Fibroblast of skin of right quadriceps (primary cell): ENCODE data around the gene CMIP.

Source experiments
- DNase-seq: peaks from one replicate; pipeline ENCODE4 v3.0.0-alpha.2; 2013

Gene CMIP

DNA sequence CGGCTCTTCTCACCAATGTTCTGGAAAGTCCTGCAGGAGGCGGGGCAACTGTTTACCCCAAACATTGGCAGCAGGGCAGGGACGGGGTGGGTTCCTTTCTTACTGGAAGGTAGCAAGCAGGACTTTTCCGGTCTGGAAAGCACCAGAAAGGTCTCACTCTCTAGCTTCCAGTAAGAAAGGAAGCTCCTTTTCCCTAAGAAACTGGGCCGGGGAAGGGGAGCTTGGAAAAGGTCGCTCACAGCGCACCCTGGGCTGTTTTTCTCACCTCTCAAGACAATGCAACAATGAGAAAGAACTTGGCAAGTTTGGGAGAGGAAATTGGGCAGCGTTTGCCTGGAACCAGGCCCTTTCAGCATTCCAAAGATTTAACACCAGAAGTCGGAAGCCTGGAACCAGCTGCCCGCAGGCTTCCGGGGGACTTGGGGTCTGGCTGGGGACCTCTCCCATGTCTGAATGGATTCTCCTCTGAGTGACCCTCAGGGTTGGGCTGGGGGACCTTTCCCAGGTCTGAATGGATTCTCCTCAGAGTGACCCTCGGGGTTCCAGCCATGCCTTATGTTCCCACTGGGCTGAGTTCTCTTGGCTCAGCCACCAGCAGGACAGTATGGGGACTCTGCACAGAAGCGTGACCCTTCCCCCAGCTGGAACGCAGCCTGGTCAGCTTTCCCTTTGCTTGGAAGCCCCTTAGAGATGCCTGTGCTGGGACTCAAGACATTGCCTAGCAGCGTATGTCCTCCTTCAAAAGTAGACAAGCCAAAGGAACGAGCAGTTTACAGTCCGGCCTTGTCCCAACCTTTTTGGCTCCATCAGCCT is 167.9 kb downstream of the CMIP start:
- DNase-seq = no peak

DNA sequence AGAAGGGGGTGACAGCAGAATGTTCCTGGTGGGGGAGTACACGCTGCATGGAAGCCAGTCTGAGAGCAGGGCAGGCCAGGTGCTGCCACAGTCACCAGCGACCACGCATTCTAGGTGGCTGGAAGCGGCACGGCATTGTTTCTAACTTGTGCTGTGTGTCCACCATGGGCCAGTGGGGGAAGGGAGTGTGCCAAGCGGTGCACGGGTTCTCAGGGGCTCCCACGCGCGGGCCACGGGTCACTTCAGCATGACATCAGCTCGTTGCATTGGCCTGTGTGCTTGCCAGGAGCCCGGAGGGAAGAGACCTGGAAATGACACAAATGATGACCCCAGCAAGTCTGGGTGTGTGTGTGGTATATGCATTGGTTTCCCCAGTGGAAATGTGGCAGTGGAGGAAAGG is 169.6 kb downstream of the CMIP start:
- no peak for DNase-seq

DNA sequence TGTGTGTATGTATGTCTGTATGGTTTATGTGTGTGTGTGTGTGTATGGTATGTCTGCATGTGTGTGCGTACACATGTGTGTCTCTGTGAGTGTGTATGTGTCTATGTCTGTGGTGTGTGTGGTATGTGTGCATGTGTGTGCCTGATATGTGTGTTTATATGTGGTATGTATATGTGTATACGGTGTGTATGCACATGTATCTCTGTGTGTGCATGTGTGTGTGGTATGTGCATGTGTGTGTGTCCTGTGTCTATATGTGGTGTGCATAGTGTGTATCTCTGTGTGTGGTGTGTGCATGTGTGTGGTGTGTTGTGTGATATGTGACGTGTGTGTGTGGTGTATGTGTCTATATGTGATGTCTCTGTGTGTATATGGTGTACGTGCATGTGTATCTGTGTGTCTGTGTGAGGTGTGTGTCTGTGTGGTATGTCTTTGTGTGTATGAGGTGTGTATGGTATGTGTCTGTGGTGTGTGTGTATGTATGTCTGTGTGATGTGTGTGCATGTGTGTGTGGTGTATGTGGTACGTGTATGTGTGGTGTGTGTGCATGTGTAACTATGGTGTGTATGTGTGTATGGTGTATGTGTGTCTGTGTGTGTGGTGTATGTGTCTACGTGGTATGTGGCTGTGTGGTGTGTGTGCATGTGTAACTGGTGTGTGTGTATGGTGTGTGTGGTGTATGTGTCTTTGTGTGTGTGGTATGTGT is 170.2 kb downstream of the CMIP start:
- DNase-seq = no peak

DNA sequence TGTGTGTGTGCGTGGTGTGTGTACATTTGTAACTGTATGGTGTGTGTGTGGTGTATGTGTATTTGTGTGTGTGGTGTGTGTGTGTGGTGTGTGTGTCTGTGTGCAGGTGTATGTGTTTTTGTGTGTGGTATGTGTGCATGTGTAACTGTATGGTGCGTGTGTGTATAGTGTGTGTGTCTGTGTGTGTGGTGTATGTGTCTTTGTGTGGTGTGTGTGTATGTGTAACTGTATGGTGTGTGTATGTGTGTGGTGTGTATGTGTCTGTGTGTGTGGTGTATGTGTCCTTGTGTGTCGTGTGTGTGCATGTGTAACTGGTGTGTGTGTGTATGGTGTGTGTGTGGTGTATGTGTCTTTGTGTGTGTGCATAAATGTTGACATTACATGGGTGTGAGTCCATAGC is 170.8 kb downstream of the CMIP start:
- no peak for DNase-seq

DNA sequence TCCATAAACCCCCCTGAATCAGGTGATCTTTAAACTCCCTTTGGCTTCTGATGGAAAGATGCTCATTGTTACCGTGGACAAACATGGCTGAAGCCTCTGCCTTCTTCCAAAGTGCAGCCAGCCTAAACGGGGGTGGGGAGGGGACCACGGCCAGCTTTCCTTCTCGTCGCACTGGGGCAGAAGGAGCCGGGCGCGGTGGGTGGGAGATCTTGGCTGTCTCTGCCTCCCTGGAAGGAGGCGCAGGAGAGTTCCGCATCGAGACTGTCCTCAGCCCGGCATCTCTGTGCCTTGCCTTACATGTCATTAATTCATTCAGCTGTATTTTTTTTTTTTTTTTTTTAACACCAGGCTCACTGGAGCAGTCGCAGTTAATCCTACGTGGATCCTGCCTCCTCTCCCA is 171.2 kb downstream of the CMIP start:
- no peak for DNase-seq

DNA sequence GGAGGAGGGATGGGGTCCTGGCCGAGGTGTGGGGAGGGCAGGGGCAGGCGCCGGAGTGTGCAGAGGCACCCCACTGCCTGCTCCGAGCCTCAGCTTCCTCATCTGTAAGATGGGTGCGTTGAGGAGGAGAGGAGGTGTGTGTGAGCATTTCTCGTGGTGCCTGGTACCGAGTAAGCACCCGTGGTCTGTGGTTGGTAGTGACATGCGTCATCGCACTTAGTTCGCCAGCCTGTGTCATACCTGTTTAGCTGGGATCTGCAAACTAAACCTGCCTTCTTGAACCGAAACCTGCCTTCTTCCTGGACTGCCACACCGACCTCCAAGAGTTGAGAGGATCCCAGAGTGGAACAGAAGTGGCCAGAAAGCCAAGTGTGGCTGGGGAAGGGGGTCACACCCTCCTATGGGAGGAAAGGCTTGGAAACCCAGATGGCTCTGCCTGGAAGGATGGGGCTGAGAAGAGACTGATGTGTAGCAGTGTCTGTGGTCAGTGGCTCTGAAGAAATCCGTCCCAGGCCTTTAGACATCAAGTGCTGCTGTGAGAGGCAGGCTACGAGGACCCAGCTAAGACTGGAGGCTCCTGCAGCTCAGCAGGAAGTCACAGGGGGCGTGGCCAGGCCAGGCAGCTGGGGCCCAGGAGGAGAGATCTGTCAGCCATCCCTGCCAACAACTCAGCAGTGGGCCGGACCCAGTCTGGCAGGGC is 171.9 kb downstream of the CMIP start:
- peak; percentile 43 for DNase-seq

DNA sequence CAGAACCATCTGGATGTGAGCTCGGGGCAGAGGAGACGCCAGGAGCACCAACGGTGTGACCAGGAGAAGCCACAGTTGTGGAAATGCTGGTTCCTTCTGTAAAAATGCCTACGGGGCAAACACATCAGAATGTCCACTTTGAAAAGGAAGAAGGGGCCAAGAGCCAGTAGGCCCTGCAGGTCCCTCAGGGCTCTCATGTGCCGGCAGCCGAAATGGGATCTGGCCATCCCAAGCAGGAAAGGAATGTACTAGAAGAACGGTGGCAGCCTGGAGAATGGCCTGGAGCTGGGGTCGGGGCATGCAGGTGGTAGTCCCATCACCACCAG is 172.4 kb downstream of the CMIP start:
- DNase-seq = no peak

DNA sequence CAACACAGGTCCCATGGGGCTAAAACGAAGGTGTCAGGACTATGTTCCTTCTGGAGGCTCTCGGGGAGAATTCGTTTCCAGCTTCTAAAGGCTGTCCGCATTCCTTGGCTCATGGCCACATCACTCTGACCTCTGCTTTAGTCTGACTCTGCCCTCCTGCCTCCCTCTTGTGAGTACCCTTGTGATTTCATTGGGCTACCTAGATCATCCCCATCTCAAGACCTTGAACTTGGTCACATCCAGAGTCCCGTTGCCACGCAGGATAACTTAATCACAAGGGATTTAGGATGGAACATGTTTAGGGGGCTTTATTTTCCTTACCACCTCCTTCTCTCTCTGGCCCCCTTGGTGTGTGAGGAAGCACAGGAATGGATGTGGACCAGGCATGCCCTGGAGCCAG is 173.6 kb downstream of the CMIP start:
- DNase-seq = no peak

DNA sequence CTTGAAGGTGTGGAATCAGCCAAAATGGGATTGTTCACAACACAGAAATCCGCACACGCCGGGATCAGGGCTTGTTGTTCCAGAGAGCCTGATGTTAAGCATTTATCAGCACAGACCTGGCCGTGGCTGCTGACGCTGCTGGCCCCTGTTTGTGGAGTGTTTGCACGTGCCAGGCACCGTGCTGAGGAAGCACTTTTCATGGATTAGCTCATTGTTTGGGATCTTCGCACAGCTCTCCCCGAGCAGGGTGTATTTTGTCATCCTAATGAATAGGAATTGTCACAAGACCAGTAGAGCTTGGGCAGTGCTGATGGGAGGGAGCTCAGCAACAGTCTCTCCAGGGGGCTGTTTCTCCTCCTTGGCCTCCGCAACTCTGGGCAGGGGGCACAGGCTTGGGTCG is 174.1 kb downstream of the CMIP start:
- DNase-seq = no peak

DNA sequence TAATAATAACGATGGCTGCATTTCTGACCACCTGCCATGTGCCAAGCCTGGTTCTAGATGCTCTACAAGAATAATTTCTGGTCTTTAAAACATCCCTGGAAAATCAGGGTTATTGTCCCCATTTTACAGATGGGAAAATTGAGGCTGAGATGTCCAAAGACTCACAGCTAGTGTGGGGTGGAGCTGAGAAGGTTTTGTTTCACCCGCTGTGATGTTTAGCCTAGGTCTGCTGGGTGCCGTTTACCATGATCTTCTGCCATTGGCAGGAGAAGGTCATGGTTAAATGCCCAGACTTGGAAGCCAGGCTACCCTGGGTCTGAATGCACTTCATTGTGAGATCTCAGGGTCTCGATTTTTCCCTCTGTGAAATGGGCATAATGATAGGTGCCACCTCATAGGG is 175.4 kb downstream of the CMIP start:
- DNase-seq = no peak

DNA sequence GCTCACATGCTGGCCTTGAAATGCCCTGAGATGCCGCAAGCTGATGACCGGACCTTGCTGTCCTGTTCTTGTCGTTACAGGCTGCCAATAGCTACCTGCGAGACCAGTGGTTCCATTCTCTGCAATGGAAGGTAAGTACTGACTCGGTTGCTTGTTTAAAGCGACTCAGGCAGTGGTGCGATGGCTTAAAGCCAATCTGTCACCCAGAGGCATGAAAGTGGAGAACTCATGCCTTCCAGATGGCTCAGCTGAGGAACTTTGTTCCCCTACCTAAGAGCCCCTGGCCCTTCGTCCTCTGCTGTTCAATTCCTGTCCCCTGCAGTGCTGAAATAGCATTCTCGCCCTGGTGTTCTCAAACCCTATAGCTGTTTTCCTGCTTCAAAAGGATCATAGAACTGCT is 176.2 kb downstream of the CMIP start:
- DNase-seq = no peak

DNA sequence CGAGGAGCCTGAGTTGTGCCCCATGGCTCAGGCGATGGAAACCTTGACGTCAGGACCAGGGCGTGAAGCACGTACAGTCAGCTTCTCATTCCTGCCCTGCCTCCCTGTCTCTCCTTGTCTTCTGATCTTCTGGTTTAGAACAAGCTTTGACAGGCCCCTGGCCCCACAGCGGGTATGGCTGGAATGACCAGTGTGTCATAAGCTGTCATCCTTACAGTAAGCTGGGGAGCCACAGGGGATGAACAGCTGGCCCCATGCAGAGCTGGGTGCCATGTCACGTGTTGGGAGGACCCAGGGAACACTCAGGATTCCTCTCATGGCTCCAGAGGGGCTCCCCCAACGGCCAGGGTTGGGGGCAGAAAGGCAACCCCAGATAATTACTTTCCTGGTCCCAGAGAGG is 176.9 kb downstream of the CMIP start:
- no peak for DNase-seq

DNA sequence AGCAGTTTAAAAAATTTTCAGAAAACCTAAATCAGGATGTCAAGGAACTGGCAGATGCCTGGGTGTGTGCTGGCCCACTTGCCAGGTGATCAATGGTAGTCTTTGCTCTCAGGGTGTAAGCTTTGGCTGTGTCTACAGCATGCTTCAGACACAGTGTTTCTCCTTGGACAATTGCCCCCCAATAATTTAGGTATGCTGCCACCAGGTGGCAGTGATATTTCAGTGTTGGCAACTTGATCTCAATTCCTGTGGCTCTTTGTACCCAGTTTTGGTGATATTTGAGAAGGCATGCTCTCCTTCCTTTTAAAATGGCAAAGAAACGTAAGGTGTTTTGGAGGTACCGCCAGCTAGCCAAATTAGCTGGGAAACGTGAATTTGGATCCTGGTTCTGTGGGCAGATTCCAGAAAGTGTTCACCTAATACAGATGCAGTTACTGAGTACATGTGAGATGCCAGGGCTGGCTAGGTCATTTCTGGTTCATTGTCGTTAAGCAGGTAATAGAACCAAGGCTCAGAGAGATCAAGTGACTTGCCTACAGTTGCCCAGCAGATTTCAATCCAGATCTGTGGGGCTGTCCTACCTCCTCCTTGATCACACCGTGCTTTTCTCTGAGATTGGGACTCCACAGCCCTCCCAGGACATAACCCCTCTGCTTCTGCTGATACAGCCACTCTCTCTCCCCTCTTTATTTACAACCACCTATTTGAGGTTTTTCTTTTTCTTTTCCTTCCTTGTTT is 178.9 kb downstream of the CMIP start:
- peak; percentile 53 for DNase-seq

DNA sequence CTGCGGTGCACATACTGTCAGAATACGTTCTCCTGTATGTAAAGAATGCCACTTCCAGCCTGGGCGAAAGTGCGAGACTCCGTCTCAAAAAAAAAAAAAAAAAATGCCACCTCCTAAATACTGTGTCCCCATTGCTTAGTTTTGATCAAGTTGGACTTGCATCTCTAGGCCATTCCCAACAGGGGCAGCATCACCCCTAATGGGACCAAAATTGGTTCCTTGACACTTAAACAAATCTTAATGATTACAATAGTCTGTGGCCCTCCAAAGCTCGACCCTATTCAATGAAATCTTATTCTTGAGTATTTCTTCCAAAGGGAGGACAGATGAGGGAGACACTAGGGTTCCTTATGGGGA is 179.8 kb downstream of the CMIP start:
- DNase-seq = no peak

DNA sequence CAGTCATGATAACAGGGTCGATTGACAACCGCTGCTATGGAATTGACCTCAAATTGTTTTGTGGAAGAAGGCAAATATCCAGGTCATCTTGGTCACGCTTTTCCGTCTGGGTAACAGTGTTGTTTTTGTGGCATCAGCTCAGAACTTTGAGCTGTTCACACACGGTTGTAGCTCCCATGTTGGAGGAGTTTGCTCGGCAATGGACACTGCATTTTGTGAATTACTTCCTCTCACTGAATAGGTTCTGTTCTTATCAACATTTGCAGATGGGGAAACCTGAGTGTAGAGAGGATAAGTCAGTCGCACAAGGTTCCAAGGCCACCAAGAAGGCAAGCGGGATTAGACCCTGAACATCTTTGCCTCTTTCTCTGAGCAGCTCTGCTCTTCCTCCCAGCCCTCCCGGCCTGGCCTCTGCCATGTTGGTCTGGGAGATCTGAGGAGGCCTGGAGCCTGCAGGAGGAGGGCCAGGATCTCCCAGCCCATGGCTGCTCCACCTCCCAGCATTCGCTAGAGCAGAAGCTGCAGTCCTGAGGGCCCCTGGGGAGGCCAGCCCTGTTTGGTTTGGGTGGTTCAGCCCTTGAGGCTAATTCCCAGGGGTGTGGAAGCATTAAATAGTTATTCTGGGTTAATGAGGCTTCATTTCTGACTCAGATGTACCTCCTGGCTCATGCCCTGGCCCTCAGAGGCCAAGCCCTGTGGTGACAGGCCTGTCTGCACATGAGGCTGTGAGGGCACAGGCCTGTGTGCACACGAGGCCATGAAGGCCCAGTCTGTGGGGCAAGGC is 180.3 kb downstream of the CMIP start:
- DNase-seq = no peak

DNA sequence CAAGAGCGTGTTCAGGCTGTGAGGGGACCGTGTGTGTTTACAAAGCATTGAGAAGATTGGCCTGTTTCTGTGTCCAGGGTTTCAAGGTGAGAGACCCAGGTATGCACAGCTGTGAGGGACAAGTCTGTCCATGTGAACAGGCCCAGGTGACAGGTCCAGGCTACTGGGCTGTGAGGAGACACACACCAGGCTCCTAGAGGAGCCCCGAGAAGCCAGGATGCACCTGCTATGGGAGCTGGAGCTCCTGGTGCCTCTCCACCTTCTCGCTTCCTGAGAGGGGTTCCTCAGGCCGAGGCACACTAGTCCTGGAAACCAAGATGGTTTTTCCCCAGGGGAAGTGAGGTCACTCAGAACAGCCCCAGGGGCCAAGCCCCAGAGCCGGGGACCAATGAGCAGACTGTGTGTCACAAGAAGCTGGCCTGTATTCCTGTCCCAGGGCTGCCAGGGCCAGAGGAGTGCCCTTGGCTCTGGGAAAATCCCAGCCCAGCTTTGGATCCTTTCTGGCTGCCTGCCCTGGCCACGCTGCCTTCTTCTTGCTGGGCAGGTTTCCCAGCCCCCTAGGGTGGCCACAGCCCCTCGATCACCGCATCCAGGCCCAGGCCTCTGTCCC is 181.0 kb downstream of the CMIP start:
- no peak for DNase-seq

DNA sequence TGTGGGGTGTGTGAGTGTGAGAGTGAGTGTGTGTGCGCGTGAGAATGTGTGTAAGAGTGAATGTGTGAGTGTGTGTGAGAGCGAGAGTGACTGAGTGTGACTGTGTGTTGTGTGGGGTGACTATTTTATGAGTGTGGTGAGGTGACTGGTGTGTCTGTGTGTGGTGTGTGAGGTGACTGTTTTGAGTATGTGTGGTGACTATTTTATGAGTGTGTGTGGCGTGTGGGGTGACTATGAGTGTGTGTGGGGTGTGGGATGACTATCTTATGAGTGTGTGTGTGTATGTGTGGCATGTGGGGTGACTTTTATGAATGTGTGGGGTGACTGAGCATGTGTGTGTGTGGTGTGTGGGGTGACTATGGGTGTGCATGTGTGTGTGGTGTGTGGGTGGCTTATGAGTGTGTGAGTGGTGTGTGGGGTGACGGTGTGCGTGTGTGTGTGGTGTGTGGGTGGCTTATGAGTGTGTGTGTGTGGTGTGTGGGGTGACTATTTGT is 181.6 kb downstream of the CMIP start:
- DNase-seq = no peak

DNA sequence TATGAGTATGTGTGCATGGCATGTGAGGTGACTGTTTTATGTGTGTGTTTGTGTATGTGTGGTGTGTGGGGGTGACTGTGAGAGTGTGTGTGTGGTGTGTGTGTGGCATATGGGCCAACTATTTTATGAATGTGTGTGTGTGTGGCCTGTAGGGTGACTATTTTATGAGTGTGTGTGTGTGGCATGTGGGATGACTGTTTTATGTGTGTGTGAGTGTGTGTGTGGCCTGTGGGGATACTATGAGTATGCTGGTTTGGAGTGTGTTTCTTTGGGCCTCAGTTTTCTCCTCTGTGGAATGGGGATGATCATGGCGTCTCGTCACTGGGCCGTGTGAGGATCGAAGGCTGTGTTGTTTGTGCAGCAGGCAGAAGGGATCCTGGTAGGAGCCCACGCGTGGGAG is 182.4 kb downstream of the CMIP start:
- peak; percentile 71 for DNase-seq

DNA sequence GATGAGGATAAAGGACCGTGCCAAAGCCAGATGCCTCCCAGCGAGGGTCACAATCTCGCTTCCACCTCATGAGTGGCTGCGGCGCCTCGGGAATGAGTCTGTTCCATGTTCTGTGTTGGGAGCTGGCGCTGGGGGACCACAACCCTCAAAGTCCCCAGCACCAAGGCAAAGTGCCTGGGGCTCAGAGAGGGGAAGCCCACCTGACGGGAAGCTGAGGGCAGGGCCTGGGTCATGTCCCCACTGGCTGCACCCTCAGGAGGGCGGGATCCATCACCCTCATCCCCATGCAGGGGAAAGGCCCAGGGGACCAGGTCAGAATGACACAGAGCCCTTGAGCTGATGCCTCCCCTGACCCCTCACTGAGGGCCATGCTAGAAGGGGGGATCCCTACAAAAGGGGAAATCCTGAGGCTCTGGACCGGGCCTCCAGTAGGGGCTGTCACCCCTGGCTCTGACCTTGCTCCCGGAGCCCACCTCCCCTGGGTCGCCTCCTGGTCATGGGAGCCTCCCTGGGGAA is 183.2 kb downstream of the CMIP start:
- DNase-seq = no peak

DNA sequence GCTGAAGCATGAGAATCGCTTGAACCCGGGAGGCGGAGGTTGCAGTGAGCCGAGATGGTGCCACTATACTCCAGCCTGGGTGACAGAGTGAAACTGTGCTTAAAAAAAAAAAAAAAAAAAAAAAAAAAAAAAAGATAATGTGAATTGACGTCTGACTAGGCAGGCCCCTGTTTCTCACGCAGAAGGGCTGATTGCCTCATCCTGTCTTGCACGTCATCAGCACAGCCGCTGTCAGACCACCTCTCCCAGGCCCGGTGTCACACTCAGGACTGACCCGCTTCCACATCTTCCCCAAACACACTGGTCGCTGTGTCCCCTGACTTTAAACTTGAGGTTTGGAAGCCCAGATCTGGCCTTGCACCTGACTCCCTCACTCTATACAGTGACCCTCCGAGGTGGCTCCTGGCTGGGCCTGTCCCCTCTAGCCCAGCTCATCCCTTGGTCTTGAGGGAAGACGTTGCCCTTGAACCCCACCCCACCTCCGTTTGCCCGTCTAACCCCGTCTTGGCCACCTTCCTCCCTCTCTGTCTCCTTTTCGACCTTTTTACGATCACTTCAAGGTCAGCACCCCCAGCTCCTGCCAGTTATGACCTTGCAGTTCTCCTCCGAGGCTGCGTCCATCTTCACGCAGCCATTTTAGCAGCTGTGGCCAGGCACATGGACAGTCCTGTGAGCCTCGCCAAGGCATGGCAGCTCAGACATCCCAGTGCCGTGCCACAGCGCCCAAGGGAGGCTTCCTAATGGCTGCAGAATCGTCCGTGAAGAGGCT is 184.6 kb downstream of the CMIP start:
- DNase-seq = no peak
